Measurements from ENCODE around the gene USPL1.

USPL1 gene

GRCh38 chr13:30656178-30656577, 38.5 kb downstream of the USPL1 start:
- Histone ChIP-seq H3K9me3 (ENCODE audit: control insufficient read depth, insufficient read depth, low read depth, low read length) (no peaks in the 10 kb centered on the region), H3K4me1 (ENCODE audit: control insufficient read depth, insufficient read depth, low read length) (peaks cover 12% of the 10 kb centered on the region; the same call in 1 of the 2 replicates), H3K4me3 (ENCODE audit: low read depth, low read length) (no peak overlapping the region), H3K9ac (ENCODE audit: low read length) (no peak overlapping the region), H3K36me3 (ENCODE audit: control insufficient read depth, insufficient read depth, low read length) (peaks cover 52% of the 10 kb centered on the region), H3K27me3 (ENCODE audit: control insufficient read depth, insufficient read depth, low read length) (no peaks in the 10 kb centered on the region), H3K27ac (ENCODE audit: low read depth, low read length) (no peak overlapping the region)

GRCh38 chr13:30659980-30660379, 42.3 kb downstream of the USPL1 start:
- Histone ChIP-seq H3K4me1 (ENCODE audit: control insufficient read depth, insufficient read depth, low read length) (peaks cover 12% of the 10 kb centered on the region; the same call in 1 of the 2 replicates), H3K27me3 (ENCODE audit: control insufficient read depth, insufficient read depth, low read length) (no peaks in the 10 kb centered on the region), H3K9ac (ENCODE audit: low read length) (no peak overlapping the region), H3K9me3 (ENCODE audit: control insufficient read depth, insufficient read depth, low read depth, low read length) (no peaks in the 10 kb centered on the region), H3K4me3 (ENCODE audit: low read depth, low read length) (no peak overlapping the region), H3K27ac (ENCODE audit: low read depth, low read length) (no peak overlapping the region), H3K36me3 (ENCODE audit: control insufficient read depth, insufficient read depth, low read length) (peaks cover 33% of the 10 kb centered on the region)

DNA sequence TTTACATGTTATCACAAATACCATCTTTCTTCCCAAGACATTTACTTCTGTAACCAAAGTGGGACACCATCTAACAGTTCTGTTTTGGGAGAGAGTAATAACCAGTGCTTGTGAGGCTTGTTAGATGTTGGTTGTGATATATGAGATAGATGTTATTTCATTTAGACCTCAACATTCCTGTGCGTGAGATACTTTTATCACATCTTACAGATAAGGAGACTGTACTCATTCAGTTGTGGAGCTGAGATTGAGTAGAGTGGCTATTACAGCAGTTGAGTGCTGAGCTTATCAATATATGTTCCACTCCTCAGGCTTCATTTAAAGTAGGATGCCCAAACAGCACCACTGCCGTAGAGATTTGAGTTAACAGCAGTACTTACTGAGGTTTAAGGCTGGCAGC, 43.1 kb downstream of the USPL1 start:
- Histone ChIP-seq H3K9me3 (ENCODE audit: control insufficient read depth, insufficient read depth, low read depth, low read length) (no peaks in the 10 kb centered on the region), H3K27me3 (ENCODE audit: control insufficient read depth, insufficient read depth, low read length) (no peaks in the 10 kb centered on the region), H3K27ac (ENCODE audit: low read depth, low read length) (no peak overlapping the region), H3K36me3 (ENCODE audit: control insufficient read depth, insufficient read depth, low read length) (peaks cover 29% of the 10 kb centered on the region), H3K4me1 (ENCODE audit: control insufficient read depth, insufficient read depth, low read length) (peaks cover 17% of the 10 kb centered on the region; the same call in 1 of the 2 replicates), H3K9ac (ENCODE audit: low read length) (no peak overlapping the region), H3K4me3 (ENCODE audit: low read depth, low read length) (no peak overlapping the region)

DNA sequence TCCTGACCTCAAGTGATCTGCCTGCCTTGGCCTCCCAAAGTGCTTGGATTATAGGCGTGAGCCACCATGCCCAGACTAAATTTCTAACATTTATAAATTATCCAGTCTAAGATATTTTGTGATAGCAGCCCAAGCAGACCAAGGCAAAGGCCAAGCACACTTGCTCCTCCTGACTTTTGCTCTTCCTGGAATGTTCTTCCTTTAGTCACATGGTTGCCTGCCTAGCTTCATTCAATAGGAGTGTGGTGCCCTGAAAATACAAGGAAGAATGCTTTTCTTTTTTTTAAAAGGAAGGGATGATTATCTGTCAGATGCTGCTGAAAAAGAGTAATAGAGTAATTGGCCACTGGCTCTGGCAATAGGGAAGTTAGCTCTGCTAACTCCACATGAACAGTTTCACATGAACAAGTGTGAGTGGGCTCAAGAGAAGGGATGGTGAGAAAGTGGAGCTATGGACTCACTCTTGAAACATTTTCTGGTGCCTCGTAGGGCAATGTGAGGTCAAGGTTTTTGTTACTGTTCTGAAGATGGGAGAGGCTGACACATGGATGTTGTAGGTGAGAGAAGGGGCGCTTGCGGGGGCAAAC, 47.1 kb downstream of the USPL1 start:
- H3K9ac ChIP-seq (ENCODE audit: low read length): no peak overlapping the region

GRCh38 chr13:30665638-30666037, 47.9 kb downstream of the USPL1 start:
- Histone ChIP-seq H3K9me3 (ENCODE audit: control insufficient read depth, insufficient read depth, low read depth, low read length) (no peaks in the 10 kb centered on the region), H3K27me3 (ENCODE audit: control insufficient read depth, insufficient read depth, low read length) (no peaks in the 10 kb centered on the region), H3K9ac (ENCODE audit: low read length) (no peak overlapping the region), H3K36me3 (ENCODE audit: control insufficient read depth, insufficient read depth, low read length) (no peaks in the 10 kb centered on the region), H3K27ac (ENCODE audit: low read depth, low read length) (no peak overlapping the region; the same call in 1 of the 2 replicates), H3K4me3 (ENCODE audit: low read depth, low read length) (no peak overlapping the region; the same call in 1 of the 2 replicates), H3K4me1 (ENCODE audit: control insufficient read depth, insufficient read depth, low read length) (peaks cover 11% of the 10 kb centered on the region; the same call in 1 of the 2 replicates)

More for the DNA sequence above, 47.1 kb downstream of the USPL1 start:
- Histone ChIP-seq H3K36me3 (ENCODE audit: control insufficient read depth, insufficient read depth, low read length) (no peaks in the 10 kb centered on the region), H3K9me3 (ENCODE audit: control insufficient read depth, insufficient read depth, low read depth, low read length) (no peaks in the 10 kb centered on the region), H3K4me1 (ENCODE audit: control insufficient read depth, insufficient read depth, low read length) (peaks cover 18% of the 10 kb centered on the region; the same call in 1 of the 2 replicates), H3K4me3 (ENCODE audit: low read depth, low read length) (no peak overlapping the region), H3K27me3 (ENCODE audit: control insufficient read depth, insufficient read depth, low read length) (no peaks in the 10 kb centered on the region), H3K27ac (ENCODE audit: low read depth, low read length) (no peak overlapping the region)

- H3K4me3 ChIP-seq (ENCODE audit: low read depth, low read length): no peak overlapping the region; the same call in 1 of the 2 replicates
- no peaks in the 10 kb centered on the region for H3K36me3 ChIP-seq (ENCODE audit: control insufficient read depth, insufficient read depth, low read length)
- no peaks in the 10 kb centered on the region for H3K9me3 ChIP-seq (ENCODE audit: control insufficient read depth, insufficient read depth, low read depth, low read length)
- H3K27ac ChIP-seq (ENCODE audit: low read depth, low read length): no peak overlapping the region; the same call in 1 of the 2 replicates
- no peaks in the 10 kb centered on the region for H3K27me3 ChIP-seq (ENCODE audit: control insufficient read depth, insufficient read depth, low read length)
- H3K9ac ChIP-seq (ENCODE audit: low read length): no peak overlapping the region
- peaks cover 11% of the 10 kb centered on the region; the same call in 1 of the 2 replicates for H3K4me1 ChIP-seq (ENCODE audit: control insufficient read depth, insufficient read depth, low read length)
Measured at GRCh38 chr13:30666113-30666512, 48.4 kb downstream of the USPL1 start.

GRCh38 chr13:30667014-30667413, 49.3 kb downstream of the USPL1 start:
- Histone ChIP-seq H3K27me3 (ENCODE audit: control insufficient read depth, insufficient read depth, low read length) (no peaks in the 10 kb centered on the region), H3K4me3 (ENCODE audit: low read depth, low read length) (no peak overlapping the region), H3K36me3 (ENCODE audit: control insufficient read depth, insufficient read depth, low read length) (no peaks in the 10 kb centered on the region), H3K4me1 (ENCODE audit: control insufficient read depth, insufficient read depth, low read length) (peaks cover 11% of the 10 kb centered on the region; the same call in 1 of the 2 replicates), H3K9me3 (ENCODE audit: control insufficient read depth, insufficient read depth, low read depth, low read length) (no peaks in the 10 kb centered on the region), H3K9ac (ENCODE audit: low read length) (no peak overlapping the region), H3K27ac (ENCODE audit: low read depth, low read length) (no peak overlapping the region)

- H3K9ac ChIP-seq (ENCODE audit: low read length): no peak overlapping the region
- no peak overlapping the region for H3K27ac ChIP-seq (ENCODE audit: low read depth, low read length)
Measured at GRCh38 chr13:30668312-30668711, 50.6 kb downstream of the USPL1 start.

GRCh38 chr13:30671271-30671815, 53.6 kb downstream of the USPL1 start:
- H3K9me3 ChIP-seq (ENCODE audit: control insufficient read depth, insufficient read depth, low read depth, low read length): no peaks in the 10 kb centered on the region
- H3K36me3 ChIP-seq (ENCODE audit: control insufficient read depth, insufficient read depth, low read length): no peaks in the 10 kb centered on the region
- no peak overlapping the region for H3K4me3 ChIP-seq (ENCODE audit: low read depth, low read length)
- H3K4me1 ChIP-seq (ENCODE audit: control insufficient read depth, insufficient read depth, low read length): peaks cover 1% of the 10 kb centered on the region; the same call in 1 of the 2 replicates
- H3K27ac ChIP-seq (ENCODE audit: low read depth, low read length): no peak overlapping the region
- H3K9ac ChIP-seq (ENCODE audit: low read length): no peak overlapping the region
- H3K27me3 ChIP-seq (ENCODE audit: control insufficient read depth, insufficient read depth, low read length): peaks cover 3% of the 10 kb centered on the region; the same call in 1 of the 2 replicates

More at GRCh38 chr13:30668312-30668711, 50.6 kb downstream of the USPL1 start:
- Histone ChIP-seq H3K27me3 (ENCODE audit: control insufficient read depth, insufficient read depth, low read length) (no peaks in the 10 kb centered on the region), H3K36me3 (ENCODE audit: control insufficient read depth, insufficient read depth, low read length) (no peaks in the 10 kb centered on the region), H3K4me1 (ENCODE audit: control insufficient read depth, insufficient read depth, low read length) (peaks cover 11% of the 10 kb centered on the region; the same call in 1 of the 2 replicates), H3K4me3 (ENCODE audit: low read depth, low read length) (no peak overlapping the region), H3K9me3 (ENCODE audit: control insufficient read depth, insufficient read depth, low read depth, low read length) (no peaks in the 10 kb centered on the region)

DNA sequence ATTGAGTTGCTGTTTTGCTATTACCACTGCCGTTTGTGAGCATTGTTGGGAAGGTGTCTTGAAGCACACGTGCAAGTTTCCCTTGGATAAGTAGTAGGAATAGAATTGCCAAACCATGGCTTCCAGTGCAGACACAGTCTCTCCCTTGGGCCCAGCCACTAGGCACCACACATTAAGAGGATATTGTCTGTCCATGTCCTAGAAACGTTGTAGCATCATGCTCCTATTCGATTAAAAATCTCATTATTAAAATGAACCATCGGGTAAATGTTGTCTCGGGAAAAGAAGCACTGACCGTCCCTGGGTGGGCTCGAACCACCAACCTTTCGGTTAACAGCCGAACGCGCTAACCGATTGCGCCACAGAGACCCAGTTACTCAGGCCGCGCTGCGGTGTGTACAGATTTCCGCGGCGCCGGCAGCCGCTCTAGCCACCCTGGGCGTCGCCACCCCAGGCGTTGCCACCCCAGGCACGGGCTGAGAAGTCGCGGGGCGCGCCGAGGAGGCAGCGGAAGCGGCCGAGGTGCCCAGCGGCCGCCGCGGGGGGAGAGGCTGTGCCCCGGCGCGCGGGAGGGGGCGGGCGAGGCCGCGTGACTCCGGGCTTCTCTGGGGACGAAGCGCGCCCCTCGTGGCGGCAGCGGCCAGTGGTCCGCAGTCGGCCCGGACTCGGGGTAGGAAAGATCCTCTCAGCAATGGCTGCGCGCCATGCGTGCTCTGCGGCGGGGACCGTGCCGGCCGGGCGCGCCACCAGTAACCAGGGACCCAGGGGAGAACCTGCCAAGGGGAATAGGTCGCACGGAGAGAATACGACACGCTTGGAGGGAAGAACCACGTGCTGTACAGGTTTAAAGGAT, 56.2 kb downstream of the USPL1 start:
- H3K9ac ChIP-seq (ENCODE audit: low read length): peak overlapping the region; percentile 65
- H3K4me1 ChIP-seq (ENCODE audit: control insufficient read depth, insufficient read depth, low read length): no peaks in the 10 kb centered on the region
- H3K4me3 ChIP-seq (ENCODE audit: low read depth, low read length): peak overlapping the region; percentile 68
- no peak overlapping the region for H3K27ac ChIP-seq (ENCODE audit: low read depth, low read length)
- H3K9me3 ChIP-seq (ENCODE audit: control insufficient read depth, insufficient read depth, low read depth, low read length): no peaks in the 10 kb centered on the region
- H3K27me3 ChIP-seq (ENCODE audit: control insufficient read depth, insufficient read depth, low read length): peaks cover 3% of the 10 kb centered on the region; the same call in 1 of the 2 replicates
- no peaks in the 10 kb centered on the region for H3K36me3 ChIP-seq (ENCODE audit: control insufficient read depth, insufficient read depth, low read length)

DNA sequence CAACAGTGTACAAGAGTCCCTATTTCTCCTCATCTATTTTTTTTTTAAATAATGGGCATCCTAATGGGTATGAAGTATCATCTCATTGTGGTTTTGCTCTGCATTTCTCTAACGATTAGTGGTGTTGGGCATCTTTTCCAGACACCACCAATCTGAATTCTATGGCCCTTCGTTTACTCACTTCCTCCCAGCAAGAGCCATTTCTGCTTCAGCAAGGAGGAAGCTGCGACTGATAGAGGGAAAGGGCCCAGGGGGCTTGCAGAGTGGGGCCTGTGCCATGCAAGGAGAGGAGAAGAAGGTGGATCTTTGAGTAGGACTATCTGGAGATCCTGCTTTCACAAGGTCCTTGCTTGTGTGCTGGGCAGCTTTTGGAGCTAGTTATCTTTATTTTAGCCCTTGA, 58.0 kb downstream of the USPL1 start:
- Histone ChIP-seq H3K4me3 (ENCODE audit: low read depth, low read length) (no peak overlapping the region), H3K36me3 (ENCODE audit: control insufficient read depth, insufficient read depth, low read length) (no peaks in the 10 kb centered on the region), H3K9ac (ENCODE audit: low read length) (no peak overlapping the region), H3K4me1 (ENCODE audit: control insufficient read depth, insufficient read depth, low read length) (no peaks in the 10 kb centered on the region), H3K27me3 (ENCODE audit: control insufficient read depth, insufficient read depth, low read length) (peaks cover 3% of the 10 kb centered on the region; the same call in 1 of the 2 replicates), H3K27ac (ENCODE audit: low read depth, low read length) (no peak overlapping the region), H3K9me3 (ENCODE audit: control insufficient read depth, insufficient read depth, low read depth, low read length) (no peaks in the 10 kb centered on the region)
